Measurements from ENCODE around the gene INHBA. TPM values are rescaled to one million over a fixed set of nuclear protein-coding genes. Genes with fewer than 3 reads are reported as not detected.

The INHBA gene
- total RNA-seq, 1 experiment from 2014 or later: 1.7 TPM

- Mint-ChIP-seq H3K36me3 (ENCODE audit: insufficient read depth in 1 of 3, low read depth in 3 of 3) (no peaks in the 10 kb centered on the region), H3K4me3 (no peak overlapping the region), H3K27me3 (ENCODE audit: low read depth) (no peaks in the 10 kb centered on the region; the same call in 1 of the 2 replicates), H3K9me3 (no peaks in the 10 kb centered on the region), H3K27ac (no peak overlapping the region), H3K4me1 (peaks cover 0 to 7% of the 10 kb centered on the region in 2 experiments; a peak in 2 of 4 replicates)
- WGBS (ENCODE audit: extremely low coverage, insufficient read length, low lambda C conversion rate): no CpG with 5 or more reads among the region's 4 CpGs
- no peak overlapping the region for H2BK120ac ChIP-seq (ENCODE audit: low read depth, low read length, poor library complexity, severe bottlenecking)
- no peak overlapping the region for H3K4ac ChIP-seq (ENCODE audit: low read depth, low read length)
- no peak overlapping the region for H2BK12ac ChIP-seq (ENCODE audit: insufficient read length, low read depth, low read length)
- no peak overlapping the region for H3K4me2 ChIP-seq (ENCODE audit: insufficient read depth, insufficient read length, low read length)
- no peak overlapping the region for H3K9ac ChIP-seq (ENCODE audit: extremely low read depth, insufficient read length, low read length)
- no peak overlapping the region for H4K91ac ChIP-seq (ENCODE audit: insufficient read length, low read depth, low read length)
- H3K23ac ChIP-seq (ENCODE audit: insufficient read length, low read depth, low read length): no peak overlapping the region
- H2BK5ac ChIP-seq (ENCODE audit: insufficient read length, low read length): no peak overlapping the region
- H3K14ac ChIP-seq (ENCODE audit: insufficient read depth, low read length): no peak overlapping the region
- H3K27me3 ChIP-seq (ENCODE audit: insufficient read depth, low read length): no peaks in the 10 kb centered on the region
- no peak overlapping the region for H3T11ph ChIP-seq (ENCODE audit: low read length)
- no peak for DNase-seq
- no peaks in the 10 kb centered on the region for H3K79me1 ChIP-seq (ENCODE audit: insufficient read depth, low read depth, low read length, poor library complexity, severe bottlenecking)
- no peaks in the 10 kb centered on the region for H3K9me3 ChIP-seq (ENCODE audit: control insufficient read depth, low read depth, low read length)
- no peaks in the 10 kb centered on the region for H4K20me1 ChIP-seq (ENCODE audit: control insufficient read depth, insufficient read depth, insufficient read length)
- no peak overlapping the region for H2BK15ac ChIP-seq (ENCODE audit: low read depth, low read length)
- H3K4me1 ChIP-seq (ENCODE audit: insufficient read depth, low read length): no peaks in the 10 kb centered on the region
- no peak overlapping the region for H2AFZ ChIP-seq (ENCODE audit: low read length)
- no peak overlapping the region for H4K5ac ChIP-seq (ENCODE audit: insufficient read length, low read depth, low read length)
- no peak overlapping the region for H4K8ac ChIP-seq (replicated peaks; ENCODE audit: insufficient read length, low read depth, low read length)
- no peaks in the 10 kb centered on the region for H3K23me2 ChIP-seq (ENCODE audit: insufficient read length, low read depth, low read length, poor library complexity, severe bottlenecking)
- no peak overlapping the region for H3K27ac ChIP-seq (ENCODE audit: insufficient read length, low read depth, low read length)
- H3K18ac ChIP-seq (ENCODE audit: insufficient read length, low read depth, low read length): no peak overlapping the region
- H2BK20ac ChIP-seq (ENCODE audit: low read depth, low read length, poor library complexity, severe bottlenecking): no peak overlapping the region
- no peak overlapping the region for H3K56ac ChIP-seq (ENCODE audit: insufficient read length, low read depth, low read length)
- H3K79me2 ChIP-seq (ENCODE audit: insufficient read depth, low read length): no peaks in the 10 kb centered on the region
- TF ChIP-seq CTCF (conservative IDR thresholded peaks at IDR 0.05): no peak
- no peak overlapping the region for H2AK5ac ChIP-seq (ENCODE audit: insufficient read length, low read length)
Observed at GRCh38 chr7:41720046-41720445, 17.2 kb upstream of the INHBA start.
